ENCODE data around the gene TNFRSF4. TPM values are rescaled to one million over a fixed set of nuclear protein-coding genes. Genes with fewer than 3 reads are reported as not detected.

TNFRSF4 gene
- total RNA-seq, 6 donors from 2014 or later, result 0.46 to 15.4 (median 2.4) TPM

GRCh38 chr1:1206966-1207531 is 6.9 kb downstream of the TNFRSF4 start:
- DNase-seq (peak in 1 of 2 donors; percentile 74), ATAC-seq (ENCODE audit: low FRiP score in 2 of 2) (no peak)
- no peaks in the 10 kb centered on the region for H3K9me3 ChIP-seq
- peak overlapping the region in 3 of 4 donors; percentile 23 to 36 (median 35) for H3K4me3 ChIP-seq
- peaks cover 0 to 20% (median 11%) of the 10 kb centered on the region in 4 donors for H3K27me3 ChIP-seq
- no peaks in the 10 kb centered on the region for H3K36me3 ChIP-seq
- peak overlapping the region in 1 of 4 donors; percentile 39 for H3K27ac ChIP-seq
- peaks cover 15 to 42% (median 32%) of the 10 kb centered on the region in 4 donors for H3K4me1 ChIP-seq
- TF ChIP-seq CTCF (IDR thresholded peaks at IDR 0.05) (no peak), POLR2A (IDR thresholded peaks at IDR 0.05) (no peak), POLR2AphosphoS5 (IDR thresholded peaks at IDR 0.05) (no peak), EP300 (IDR thresholded peaks at IDR 0.05) (no peak)
- WGBS, 2 donors, result 43 to 45% methylated on average over 1 to 9 of the region's 19 CpGs

GRCh38 chr1:1206376-1206965 is 7.5 kb downstream of the TNFRSF4 start, which contains the start of gene TNFRSF18:
TNFRSF18 (minus strand) TSS chr1:1206592; CDS start chr1:1206571, 21 bp downstream.
- peak within 1 kb of the TSS in 3 of 4 donors; percentile 23 to 36 (median 35) for H3K4me3 ChIP-seq
- ATAC-seq (ENCODE audit: low FRiP score in 2 of 2) (peak in 1 of 2 donors; percentile 22), DNase-seq (peak; percentile 64 to 88)
- 3 to 57% methylated on average over 3 to 21 of the region's 49 CpGs for WGBS, 2 donors
- peaks cover 0 to 21% (median 11%) of the 10 kb centered on the region in 4 donors for H3K27me3 ChIP-seq
- TF ChIP-seq CTCF (IDR thresholded peaks at IDR 0.05) (no peak), POLR2AphosphoS5 (IDR thresholded peaks at IDR 0.05) (no peak), POLR2A (IDR thresholded peaks at IDR 0.05) (no peak), EP300 (IDR thresholded peaks at IDR 0.05) (no peak)
- H3K27ac ChIP-seq, result peak within 1 kb of the TSS in 2 of 4 donors; percentile 16 to 39
- no peaks in the 10 kb centered on the region for H3K36me3 ChIP-seq
- H3K9me3 ChIP-seq, result no peaks in the 10 kb centered on the region
- peaks cover 16 to 38% (median 27%) of the 10 kb centered on the region in 4 donors for H3K4me1 ChIP-seq

GRCh38 chr1:1205769-1206375 is 8.1 kb downstream of the TNFRSF4 start:
- peak overlapping the region in 3 of 4 donors; percentile 23 to 36 (median 35) for H3K4me3 ChIP-seq
- ATAC-seq (ENCODE audit: low FRiP score in 2 of 2) (no peak), DNase-seq (peak in 1 of 2 donors; percentile 75)
- H3K4me1 ChIP-seq, result peaks cover 20 to 40% (median 31%) of the 10 kb centered on the region in 4 donors
- peak overlapping the region in 2 of 4 donors; percentile 16 to 39 for H3K27ac ChIP-seq
- WGBS, 2 donors, result 26 to 33% methylated on average over 8 to 24 of the region's 31 CpGs
- no peaks in the 10 kb centered on the region for H3K9me3 ChIP-seq
- no peaks in the 10 kb centered on the region for H3K36me3 ChIP-seq
- peaks cover 0 to 27% (median 14%) of the 10 kb centered on the region in 4 donors for H3K27me3 ChIP-seq
- TF ChIP-seq POLR2A (IDR thresholded peaks at IDR 0.05) (no peak), POLR2AphosphoS5 (IDR thresholded peaks at IDR 0.05) (no peak), EP300 (IDR thresholded peaks at IDR 0.05) (no peak), CTCF (IDR thresholded peaks at IDR 0.05) (no peak)

- ATAC-seq (ENCODE audit: low FRiP score in 2 of 2) (no peak), DNase-seq (peak in 1 of 2 donors; percentile 65)
- peaks cover 22 to 47% (median 33%) of the 10 kb centered on the region in 4 donors for H3K4me1 ChIP-seq
- no peaks in the 10 kb centered on the region for H3K9me3 ChIP-seq
- no peaks in the 10 kb centered on the region for H3K36me3 ChIP-seq
- WGBS, 2 donors, result 94% methylated on average over 14 of the region's 19 CpGs; no CpG with 5 or more reads in 1 of the 2 donors
- peak overlapping the region in 1 of 4 donors; percentile 36 for H3K4me3 ChIP-seq
- no peak for TF ChIP-seq CTCF (IDR thresholded peaks at IDR 0.05)
- no peak for TF ChIP-seq POLR2AphosphoS5 (IDR thresholded peaks at IDR 0.05)
- TF ChIP-seq EP300 (IDR thresholded peaks at IDR 0.05), result no peak
- TF ChIP-seq POLR2A (IDR thresholded peaks at IDR 0.05), result no peak
- no peak overlapping the region for H3K27ac ChIP-seq
- peaks cover 0 to 30% (median 14%) of the 10 kb centered on the region in 4 donors for H3K27me3 ChIP-seq
These were observed 8.8 kb downstream of the TNFRSF4 start for GRCh38 chr1:1204998-1205768.

Data from upper lobe of left lung (tissue), 6 donors.